Natural killer cell (primary cell): ENCODE data around the gene ANKH. TPM values are rescaled to one million over a fixed set of nuclear protein-coding genes. Genes with fewer than 3 reads are reported as not detected.
A peak's percentile ranks its signal among the peaks of the same experiment; 100 is the strongest.

Experiments used
- ATAC-seq, 3 donors: fragments of 150-1000 bp in 2 of 3; fragments of 200-7000 bp in 1 of 3; cut with Tn5 transposase; 1 replicate in 1 of 3; 2 replicates in 2 of 3; pipeline ENCODE4 v1.10.0; 2021; ENCODE audit warnings: mild to moderate bottlenecking in 2 of 3, moderate library complexity in 2 of 3
- DNase-seq, 2 donors: peaks; one replicate each; pipeline versions ENCODE4 v3.0.0 to v3.0.0-alpha.2; 2013 to 2021; ENCODE audit warnings: mixed read lengths in 1 of 2
- H3K27ac ChIP-seq: one replicate; pipeline ENCODE4 v1.5.1; 2013; ENCODE audit warnings: mild to moderate bottlenecking, low read length
- H3K27me3 ChIP-seq: one replicate; pipeline ENCODE4 v1.6.1; 2013; ENCODE audit warnings: low read length; ENCODE audit not compliant: control insufficient read depth, insufficient read depth
- H3K36me3 ChIP-seq: one replicate; pipeline ENCODE4 v1.6.1; 2013; ENCODE audit warnings: low read length; ENCODE audit not compliant: control insufficient read depth, insufficient read depth
- H3K4me1 ChIP-seq: one replicate; pipeline ENCODE4 v1.6.1; 2013; ENCODE audit warnings: low read length; ENCODE audit not compliant: control insufficient read depth, insufficient read depth
- H3K4me3 ChIP-seq: one replicate; pipeline ENCODE4 v1.5.1; 2013; ENCODE audit warnings: low read length
- H3K9me3 ChIP-seq: one replicate; pipeline ENCODE4 v1.6.1; 2013; ENCODE audit warnings: low read length; ENCODE audit not compliant: control insufficient read depth, insufficient read depth
- H3K27ac Mint-ChIP-seq, 2 donors: one replicate each; pipeline ENCODE4 v1.8.0; 2022; ENCODE audit warnings: mild to moderate bottlenecking in 2 of 2, mixed read lengths in 2 of 2, moderate library complexity in 1 of 2
- H3K27me3 Mint-ChIP-seq, 2 donors: one replicate each; pipeline ENCODE4 v1.8.0; 2022; ENCODE audit warnings: low read depth in 2 of 2, mixed read lengths in 2 of 2
- H3K36me3 Mint-ChIP-seq: one replicate; pipeline ENCODE4 v1.8.0; 2022; ENCODE audit warnings: mixed read lengths
- H3K4me1 Mint-ChIP-seq, 2 donors: one replicate each; pipeline ENCODE4 v1.8.0; 2022; ENCODE audit warnings: mixed read lengths in 2 of 2
- H3K4me3 Mint-ChIP-seq: one replicate; pipeline ENCODE4 v1.8.0; 2022; ENCODE audit warnings: mild to moderate bottlenecking, moderate library complexity, mixed read lengths
- H3K9me3 Mint-ChIP-seq, 2 donors: one replicate each; pipeline ENCODE4 v1.8.0; 2022; ENCODE audit warnings: mixed read lengths in 2 of 2
- CTCF ChIP-seq: fragments of 200-600 bp; IDR thresholded peaks from one replicate; pipeline ENCODE4 v1.8.0; 2022; ENCODE audit warnings: antibody characterized with exemption
- WGBS: methylation state at CpG from one replicate; pipeline ENCODE4 v1.1.7; 2013; ENCODE audit warnings: missing lambda C conversion rate; ENCODE audit not compliant: insufficient coverage; 5-methylcytosine and 5-hydroxymethylcytosine counted together
- intact Hi-C: fragments of 100-400 bp; cut with micrococcal nuclease; formaldehyde crosslinking; loops from one replicate; pipeline ENCODE4 v1.14.2; 2022
- total RNA-seq, 4 donors: library from RNA; stranded (reverse); fragments of 120-200 nt in 1 of 4; gene quantifications; one replicate each; pipeline versions ENCODE4 v1.2.3 to v1.2.4, GENCODE V29; 2013 to 2022

Gene ANKH
- total RNA-seq, 3 donors from 2014 or later (not counting 1 experiment from before 2014, with no cell fraction given): 52.9 to 78.0 (median 63.8) TPM

- ATAC-seq (peak; percentile 70 to 86 (median 78)), DNase-seq (peak; percentile 69 to 87)
- Mint-ChIP-seq H3K36me3 (no peaks in the 10 kb centered on the region), H3K9me3 (no peaks in the 10 kb centered on the region), H3K27ac (no peak overlapping the region), H3K27me3 (no peaks in the 10 kb centered on the region), H3K4me3 (no peak overlapping the region), H3K4me1 (peaks cover 0 to 4% of the 10 kb centered on the region in 2 donors)
- no peaks in the 10 kb centered on the region for H3K36me3 ChIP-seq
- H3K27me3 ChIP-seq: no peaks in the 10 kb centered on the region
- peaks cover 2% of the 10 kb centered on the region for H3K4me1 ChIP-seq
- peak; percentile 96 for TF ChIP-seq CTCF
- WGBS: 13% methylated on average over 7 of the region's 7 CpGs
- intact Hi-C loops: loop anchor here (1.0 kb wide), 3 partner anchors 168 to 287 kb away; no protein-coding TSS in a partner anchor
- no peak overlapping the region for H3K4me3 ChIP-seq
- no peak overlapping the region for H3K27ac ChIP-seq
- no peaks in the 10 kb centered on the region for H3K9me3 ChIP-seq
Measured at GRCh38 chr5:14727428-14727865, 144.1 kb downstream of the ANKH start.

GRCh38 chr5:14726066-14726838 lies 145.3 kb downstream of the ANKH start:
- DNase-seq (no peak), ATAC-seq (no peak)
- no peaks in the 10 kb centered on the region for H3K9me3 ChIP-seq
- H3K27me3 ChIP-seq: no peaks in the 10 kb centered on the region
- no peak overlapping the region for H3K4me3 ChIP-seq
- TF ChIP-seq CTCF: no peak
- no peak overlapping the region for H3K27ac ChIP-seq
- intact Hi-C loops: no loop called here
- no peaks in the 10 kb centered on the region for H3K9me3 Mint-ChIP-seq
- H3K4me3 Mint-ChIP-seq: no peak overlapping the region
- H3K36me3 Mint-ChIP-seq: no peaks in the 10 kb centered on the region
- peaks cover 0 to 4% of the 10 kb centered on the region in 2 donors for H3K4me1 Mint-ChIP-seq
- H3K27ac Mint-ChIP-seq: no peak overlapping the region
- no peaks in the 10 kb centered on the region for H3K36me3 ChIP-seq
- H3K27me3 Mint-ChIP-seq: no peaks in the 10 kb centered on the region
- WGBS: 91% methylated on average over 14 of the region's 14 CpGs
- H3K4me1 ChIP-seq: peaks cover 2% of the 10 kb centered on the region

GRCh38 chr5:14724633-14725032 lies 146.9 kb downstream of the ANKH start:
- TF ChIP-seq CTCF: no peak
- H3K27ac Mint-ChIP-seq: no peak overlapping the region
- intact Hi-C loops: no loop called here
- H3K4me1 Mint-ChIP-seq: peaks cover 5 to 10% of the 10 kb centered on the region in 2 donors
- WGBS: 56% methylated on average over 10 of the region's 10 CpGs
- no peak overlapping the region for H3K27ac ChIP-seq
- no peaks in the 10 kb centered on the region for H3K9me3 Mint-ChIP-seq
- no peak for DNase-seq
- ATAC-seq: no peak
- H3K9me3 ChIP-seq: no peaks in the 10 kb centered on the region
- H3K36me3 Mint-ChIP-seq: no peaks in the 10 kb centered on the region
- no peaks in the 10 kb centered on the region for H3K27me3 ChIP-seq
- H3K4me1 ChIP-seq: peaks cover 2% of the 10 kb centered on the region
- H3K36me3 ChIP-seq: no peaks in the 10 kb centered on the region
- no peak overlapping the region for H3K4me3 Mint-ChIP-seq
- no peaks in the 10 kb centered on the region for H3K27me3 Mint-ChIP-seq
- no peak overlapping the region for H3K4me3 ChIP-seq
